Stimulated activated CD8-positive, alpha-beta memory T cell treated with anti-CD3 and anti-CD28 coated beads, Interleukin-2, amount 100 ng/mL, for 48 hours (primary cell): ENCODE measurements around the gene GRAMD1A.
A peak's percentile ranks its signal among the peaks of the same experiment; 100 is the strongest.
"Not testable (repeated sequence)": the region's sequence is repeated elsewhere in the genome, so short reads cannot be mapped to it uniquely, and the experiment has no call there.

Experiments used
- DNase-seq, 2 donors: peaks; one replicate each; pipeline ENCODE4 v3.0.0-alpha.2; 2020; ENCODE audit warnings: low read depth in 2 of 2

GRAMD1A gene

GRCh38 chr19:34976611-34977010 is 23.5 kb upstream of the GRAMD1A start:
- no peak for DNase-seq

GRCh38 chr19:34979819-34980640 is 20.1 kb upstream of the GRAMD1A start:
- DNase-seq, result no peak

DNA sequence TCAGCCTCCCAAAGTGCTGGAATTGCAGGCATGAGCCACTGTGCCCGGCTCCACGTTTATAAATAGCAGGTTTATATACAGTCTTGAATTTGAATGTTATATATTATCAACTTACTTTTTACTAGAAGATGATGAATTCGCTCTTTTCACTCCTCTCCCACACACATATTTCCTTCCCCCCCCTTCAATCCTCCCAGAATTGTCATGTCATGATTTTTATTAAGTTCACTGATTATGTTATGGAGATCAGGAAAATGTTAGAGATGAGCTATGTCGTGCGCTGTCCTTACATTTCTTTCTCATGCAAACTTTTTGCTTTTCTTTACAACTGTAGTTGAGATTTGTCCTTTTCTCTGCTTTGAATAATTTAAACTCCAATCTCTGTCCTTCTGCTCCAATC is 17.8 kb upstream of the GRAMD1A start:
- no peak for DNase-seq

GRCh38 chr19:34983786-34984185 is 16.3 kb upstream of the GRAMD1A start:
- no peak for DNase-seq

DNA sequence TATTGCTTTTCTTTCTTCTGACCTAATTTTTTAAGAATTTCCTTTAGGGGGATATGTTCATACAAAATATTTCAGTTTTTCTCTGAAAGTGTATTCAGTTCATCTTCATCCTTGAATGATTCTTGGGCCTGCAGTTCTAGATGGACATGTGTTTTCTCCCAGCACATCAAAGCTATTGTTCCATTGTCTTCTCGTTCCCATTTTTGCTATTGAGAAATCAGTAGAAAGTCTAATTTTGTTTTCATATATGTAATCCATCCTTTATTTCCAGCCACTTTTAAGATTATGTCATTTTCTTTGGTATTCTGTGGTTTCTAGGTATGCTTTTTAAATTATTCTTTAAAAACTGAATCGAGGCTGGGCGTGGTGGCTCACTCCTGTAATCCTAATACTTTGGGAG is 15.8 kb upstream of the GRAMD1A start:
- DNase-seq, result no peak

- no peak for DNase-seq
Measured at GRCh38 chr19:34985249-34986022, 14.7 kb upstream of the GRAMD1A start.

GRCh38 chr19:34988119-34988518 is 12.0 kb upstream of the GRAMD1A start:
- no peak for DNase-seq

DNA sequence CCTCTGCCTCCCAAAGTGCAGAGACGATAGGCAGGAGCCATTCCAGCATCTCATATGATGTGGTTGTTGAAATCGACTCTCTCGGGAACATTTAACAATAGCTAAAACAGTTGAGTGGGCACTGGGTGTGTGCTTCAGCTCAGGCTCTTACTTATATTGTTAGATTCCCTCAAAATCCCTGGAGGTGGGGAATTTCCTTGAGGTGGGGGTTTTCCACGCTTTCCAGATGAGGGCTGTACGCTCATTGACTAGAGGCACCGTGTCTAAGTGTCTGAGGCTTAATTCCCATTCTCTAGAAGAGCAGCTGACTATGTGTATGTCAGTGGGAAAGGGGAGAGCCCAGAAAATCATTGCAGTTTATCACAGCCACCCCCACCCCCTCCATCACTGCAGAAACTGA is 10.8 kb upstream of the GRAMD1A start:
- DNase-seq, result no peak

- peak in 1 of 2 donors; percentile 53 for DNase-seq
Measured at GRCh38 chr19:34990578-34991192, 9.4 kb upstream of the GRAMD1A start.

GRCh38 chr19:34991542-34992333 is 8.4 kb upstream of the GRAMD1A start:
- no peak for DNase-seq

- DNase-seq, result not testable (repeated sequence)
Measured at GRCh38 chr19:34992582-34992981, 7.5 kb upstream of the GRAMD1A start.

GRCh38 chr19:34994286-34994642 is 5.9 kb upstream of the GRAMD1A start:
- DNase-seq, result no peak

DNA sequence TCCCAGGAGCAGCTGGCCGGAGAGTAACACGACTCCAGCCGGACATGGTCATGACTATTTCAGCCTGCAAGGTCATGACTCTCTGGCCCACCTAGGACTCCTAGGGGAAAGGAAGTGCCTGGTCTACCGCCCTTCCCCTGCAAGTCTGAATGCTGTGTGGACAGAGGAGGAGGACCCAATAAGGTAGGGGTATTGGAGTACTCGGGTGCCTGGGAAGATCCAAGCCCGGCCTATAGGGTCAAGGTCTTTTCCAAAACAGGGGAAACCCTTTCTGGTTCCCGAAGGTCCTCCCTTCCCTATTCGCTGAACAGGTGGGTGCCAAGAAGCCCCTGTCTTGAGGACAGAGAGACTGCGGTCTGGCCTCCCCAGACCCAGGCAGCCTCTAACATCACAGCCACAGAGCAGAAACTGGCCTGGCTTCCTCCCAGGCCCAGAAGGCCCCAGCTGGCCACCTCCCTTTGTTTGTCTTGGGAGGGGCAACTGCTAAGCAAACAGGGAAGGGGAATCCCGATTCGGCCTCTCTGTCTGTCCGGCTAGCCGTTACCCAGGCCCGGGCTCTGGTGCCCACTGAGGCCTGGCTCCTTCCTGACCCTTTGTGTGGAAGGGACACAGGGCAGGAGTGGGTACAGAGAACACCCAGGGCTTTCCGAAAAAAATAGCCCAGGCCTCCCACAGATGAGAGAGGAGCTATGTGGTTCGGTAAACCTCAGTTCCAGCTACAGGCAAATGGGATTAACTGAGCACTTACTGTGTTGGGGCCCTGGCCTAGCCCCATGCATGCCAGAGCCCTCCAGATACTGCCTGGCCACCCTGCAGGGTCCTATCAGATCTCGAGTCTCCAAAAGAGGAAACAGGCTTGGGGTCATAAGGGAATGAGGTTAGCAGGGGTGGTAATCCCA is 5.2 kb upstream of the GRAMD1A start:
- no peak for DNase-seq

DNA sequence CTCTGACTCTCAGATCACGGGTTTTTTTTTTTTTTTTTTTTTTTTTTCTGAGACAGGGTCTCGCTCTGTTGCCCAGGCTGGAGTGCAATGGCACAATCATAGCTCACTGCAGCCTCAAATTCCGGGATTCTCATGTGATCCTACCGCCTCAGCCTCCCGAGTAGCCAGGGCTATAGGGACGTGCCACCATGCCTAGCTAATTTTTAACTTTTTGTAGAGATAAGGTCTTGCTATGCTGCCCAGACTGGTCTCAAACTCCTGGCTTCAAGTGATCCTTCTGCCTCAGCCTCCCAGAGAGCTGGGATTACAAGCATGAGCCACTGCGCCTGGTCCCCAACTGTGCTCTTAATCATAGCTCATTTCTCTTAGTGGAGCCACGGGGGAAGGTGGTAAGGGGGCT is 4.6 kb upstream of the GRAMD1A start:
- DNase-seq, result no peak

- no peak for DNase-seq
Measured at GRCh38 chr19:34997071-34997617, 3.0 kb upstream of the GRAMD1A start.

- not testable (repeated sequence) for DNase-seq
Measured at GRCh38 chr19:34998224-34998623, 1.9 kb upstream of the GRAMD1A start.

GRCh38 chr19:34998777-34999497 is 1.2 kb upstream of the GRAMD1A start:
- no peak for DNase-seq

DNA sequence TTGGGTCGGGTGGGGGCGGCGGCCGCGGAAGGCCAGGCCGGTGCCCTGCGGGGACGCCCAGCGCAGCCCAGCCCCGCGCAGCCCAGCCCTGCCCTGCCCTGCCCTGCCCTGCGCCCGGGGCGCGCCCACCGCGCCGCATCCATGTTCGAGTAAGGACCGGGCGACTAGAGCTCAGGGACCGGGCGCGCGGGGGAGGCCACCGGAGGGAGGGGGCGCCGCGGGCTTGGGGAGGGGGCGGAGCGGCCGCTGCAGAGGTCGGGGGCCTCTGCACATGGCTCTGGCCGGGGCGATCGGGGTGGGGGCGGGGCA is 169 bp downstream of the GRAMD1A start:
- no peak for DNase-seq

DNA sequence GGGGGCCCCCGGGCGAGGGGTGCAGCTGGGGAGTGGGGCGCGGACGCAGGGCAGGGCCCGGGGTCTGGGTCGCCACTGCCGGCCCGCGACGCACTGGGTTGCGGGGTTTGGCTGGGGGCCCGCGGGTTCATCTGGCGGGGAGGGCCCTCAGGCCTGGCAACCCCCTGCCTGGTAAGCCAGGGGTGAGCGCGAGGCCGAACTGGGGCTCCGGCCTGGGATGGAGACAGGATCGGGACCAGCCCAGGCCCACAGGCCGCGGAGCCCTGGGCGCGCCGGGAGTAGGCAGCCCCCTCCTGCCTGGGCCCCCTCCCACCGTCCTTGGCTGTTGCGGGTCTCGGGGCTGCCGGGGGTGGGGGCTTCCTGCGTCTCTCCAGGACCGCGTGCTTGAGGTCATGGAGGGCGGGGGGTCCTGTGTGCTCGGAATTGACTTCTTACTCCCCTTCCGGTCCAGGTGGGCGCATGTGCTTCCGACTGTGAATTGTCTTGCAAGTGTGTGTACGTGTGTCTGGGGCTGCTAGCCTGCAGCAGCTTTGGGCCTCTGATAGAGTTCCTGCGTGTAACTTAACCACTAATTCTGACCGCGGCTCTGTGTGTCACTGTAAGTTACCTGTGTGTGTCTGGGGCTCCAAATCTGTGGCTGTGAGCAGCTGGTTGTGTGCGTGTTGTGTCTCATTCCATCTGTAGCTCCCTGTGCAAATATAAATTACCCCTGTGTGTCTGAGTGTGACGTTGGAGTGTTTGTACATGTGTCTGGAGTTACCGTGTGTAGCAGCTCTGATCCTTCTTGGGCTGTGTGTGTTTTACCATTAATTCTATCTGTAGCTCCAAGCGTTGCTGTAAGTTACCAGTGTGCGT is 751 bp downstream of the GRAMD1A start:
- DNase-seq, result peak in 1 of 2 donors; percentile 46
